Stimulated activated naive CD4-positive, alpha-beta T cell treated with Interleukin-2 at 50 U/mL for 16 hours (primary cell): ENCODE data around the gene PTPRF.

ENCODE experiments used
- DNase-seq: peaks from one replicate; lab custom pipeline; 2025; lab: John Stamatoyannopoulos, UW

The PTPRF gene

GRCh38 chr1:43608827-43609226 is 78.1 kb downstream of the PTPRF start:
- DNase-seq = no peak

- no peak for DNase-seq
Observed at GRCh38 chr1:43610339-43610738, 79.7 kb downstream of the PTPRF start.

GRCh38 chr1:43611950-43612349 is 81.3 kb downstream of the PTPRF start:
- DNase-seq = no peak

GRCh38 chr1:43612406-43612805 is 81.7 kb downstream of the PTPRF start:
- no peak for DNase-seq

GRCh38 chr1:43613075-43613942 is 82.6 kb downstream of the PTPRF start:
- no peak for DNase-seq

GRCh38 chr1:43614211-43614610 is 83.5 kb downstream of the PTPRF start:
- no peak for DNase-seq

GRCh38 chr1:43614891-43615290 is 84.2 kb downstream of the PTPRF start:
- DNase-seq = no peak

GRCh38 chr1:43616383-43616782 is 85.7 kb downstream of the PTPRF start:
- DNase-seq = no peak

GRCh38 chr1:43617011-43617410 is 86.3 kb downstream of the PTPRF start:
- no peak for DNase-seq

GRCh38 chr1:43617668-43618067 is 87.0 kb downstream of the PTPRF start:
- DNase-seq = no peak

GRCh38 chr1:43618521-43619313 is 88.0 kb downstream of the PTPRF start:
- no peak for DNase-seq

- no peak for DNase-seq
Observed at GRCh38 chr1:43619314-43619790, 88.7 kb downstream of the PTPRF start.

GRCh38 chr1:43619996-43620920 is 89.6 kb downstream of the PTPRF start:
- no peak for DNase-seq

GRCh38 chr1:43620956-43621355 is 90.3 kb downstream of the PTPRF start:
- no peak for DNase-seq

- DNase-seq = no peak
Observed at GRCh38 chr1:43621386-43621785, 90.7 kb downstream of the PTPRF start.

- DNase-seq = no peak
Observed at GRCh38 chr1:43621861-43622260, 91.2 kb downstream of the PTPRF start.

GRCh38 chr1:43622471-43622870 is 91.8 kb downstream of the PTPRF start:
- DNase-seq = no peak

- DNase-seq = no peak
Observed at GRCh38 chr1:43622901-43623780, 92.5 kb downstream of the PTPRF start.

GRCh38 chr1:43625063-43625780 is 94.5 kb downstream of the PTPRF start:
- no peak for DNase-seq

GRCh38 chr1:43632135-43632670 is 101.5 kb downstream of the PTPRF start:
- no peak for DNase-seq
